Spleen (tissue), 11 donors: Measurements from ENCODE around the gene PALLD. TPM values are rescaled to one million over a fixed set of nuclear protein-coding genes. Genes with fewer than 3 reads are reported as not detected.

Experiments
- DNase-seq: peaks from one replicate; pipeline ENCODE4 v3.0.0-alpha.2; 2020
- H3K27ac ChIP-seq, 8 donors: fragments of 200-600 bp; sonication (generic) in 7 of 8; 1 replicate in 4 of 8; 2 replicates in 4 of 8; pipeline versions ENCODE4 v1.5.0 to v1.8.0; 2016 to 2021; ENCODE audit warnings: inconsistent platforms in 4 of 8, mild to moderate bottlenecking in 4 of 8, moderate library complexity in 1 of 8
- H3K27me3 ChIP-seq, 7 donors: fragments of 200-600 bp; sonication (generic) in 6 of 7; replicated peaks in 1 of 7; 1 replicate in 4 of 7; 2 replicates in 3 of 7; pipeline versions ENCODE4 v1.5.0 to v1.8.0; 2016 to 2021; ENCODE audit warnings: inconsistent platforms in 3 of 7, mild to moderate bottlenecking in 1 of 7
- H3K36me3 ChIP-seq, 6 donors: fragments of 200-600 bp; sonication (generic) in 5 of 6; 1 replicate in 4 of 6; 2 replicates in 2 of 6; pipeline versions ENCODE4 v1.5.0 to v1.8.0; 2016 to 2021; ENCODE audit warnings: inconsistent platforms in 2 of 6
- H3K4me1 ChIP-seq, 6 donors: fragments of 200-600 bp; sonication (generic) in 5 of 6; 1 replicate in 3 of 6; 2 replicates in 3 of 6; pipeline versions ENCODE4 v1.5.0 to v1.8.0; 2016 to 2021; ENCODE audit warnings: inconsistent platforms in 3 of 6
- H3K4me3 ChIP-seq, 8 donors: fragments of 200-600 bp; sonication (generic) in 7 of 8; 1 replicate in 4 of 8; 2 replicates in 4 of 8; pipeline versions ENCODE4 v1.5.0 to v1.8.0; 2016 to 2021; ENCODE audit warnings: inconsistent platforms in 4 of 8, mild to moderate bottlenecking in 4 of 8, moderate library complexity in 2 of 8
- H3K9me3 ChIP-seq, 8 donors: fragments of 200-600 bp; sonication (generic) in 7 of 8; 1 replicate in 4 of 8; 2 replicates in 4 of 8; pipeline versions ENCODE4 v1.5.0 to v1.8.0; 2016 to 2021; ENCODE audit warnings: inconsistent platforms in 4 of 8
- CTCF ChIP-seq, 11 experiments: fragments of 200-600 bp in 7 of 11; fragments of 450-650 bp in 4 of 11; sonication (generic) in 4 of 11; IDR thresholded peaks in 8 of 11; conservative IDR thresholded peaks in 3 of 11; 1 replicate in 7 of 11; 2 replicates in 4 of 11; pipeline versions ENCODE4 v1.4.0 to v1.8.0; 2016 to 2021; ENCODE audit warnings: antibody characterized with exemption in 11 of 11, inconsistent platforms in 4 of 11, mild to moderate bottlenecking in 1 of 11
- POLR2A ChIP-seq, 3 donors: fragments of 450-650 bp; IDR thresholded peaks; one replicate each; pipeline ENCODE4 v1.5.1; 2017; ENCODE audit warnings: antibody characterized with exemption in 3 of 3, mild to moderate bottlenecking in 1 of 3
- POLR2AphosphoS5 ChIP-seq, 3 donors: sonication (generic); formaldehyde crosslinking; IDR thresholded peaks; one replicate each; pipeline ENCODE4 v1.5.1; 2017; ENCODE audit warnings: antibody characterized with exemption in 3 of 3
- WGBS, 5 donors: extraction: QIAGEN DNeasy Blood & Tissue Kit in 3 of 5; methylation state at CpG; one replicate each; pipeline versions ENCODE4 v1.1.5 to v1.1.7; 2013 to 2018; 5-methylcytosine and 5-hydroxymethylcytosine counted together
- intact Hi-C: fragments of 100-400 bp; cut with DNase I; formaldehyde crosslinking; loops from one replicate; pipeline ENCODE4 v1.15.0; 2023; ENCODE audit warnings: low total_unique reads
- polyA plus RNA-seq, 3 donors: library from polyadenylated mRNA; stranded (reverse); fragments of 200-250 nt; gene quantifications; one replicate each; pipeline ENCODE4 v1.2.1, GENCODE V29; 2013
- total RNA-seq, 7 donors: library from RNA; depleted of rRNA in 3 of 7; stranded (reverse); fragments of >200 nt in 3 of 7; fragmentation: NEBNext Ultra II Directional in 4 of 7; extraction: Animal tissue kit (Norgen Biotek cat#: 25700) in 4 of 7; gene quantifications; one replicate each; pipeline versions ENCODE4 v1.1.0 to v1.2.1, GENCODE V29; 2016 to 2021
- donor health status: healthy with polysubstance abuse.
- donor health status: DM: no; HTN: no; CAD: no; lungs with moderate emphysema.
- donor health status: DM: no; HTN: no; CAD: no.
- donor health status: Bipolar disorder and iron deficiency.
- donor health status: healthy.
- donor health status: DM: no; HTN: no; CAD: no.
- donor health status: DM: yes; HTN: yes; CAD: no.

The PALLD gene
- total and polyA plus RNA-seq, 10 donors = 24.3 to 228 (median 142) TPM

- Histone ChIP-seq H3K27ac (peak overlapping the region in 5 of 8 donors; percentile 15 to 81 (median 79)), H3K9me3 (no peaks in the 10 kb centered on the region), H3K27me3 (peaks cover 0 to 28% (median 7%) of the 10 kb centered on the region in 7 donors), H3K4me1 (peaks cover 16 to 84% (median 41%) of the 10 kb centered on the region in 6 donors), H3K36me3 (peaks cover 0 to 15% (median 0%) of the 10 kb centered on the region in 6 donors), H3K4me3 (no peak overlapping the region)
- TF ChIP-seq CTCF (IDR thresholded peaks at IDR 0.05 in 8 of 11, conservative IDR thresholded peaks at IDR 0.05 in 3 of 11) = no peak
- no peak for TF ChIP-seq POLR2A (IDR thresholded peaks at IDR 0.05)
- TF ChIP-seq POLR2AphosphoS5 (IDR thresholded peaks at IDR 0.05) = no peak
- intact Hi-C loops = no loop called here
- WGBS, 5 donors = 61 to 81% (median 77%) methylated on average over 6 of the region's 6 CpGs
- no peak for DNase-seq
These were observed 383.3 kb downstream of the PALLD start for GRCh38 chr4:168880072-168880675.

GRCh38 chr4:168880811-168881595 lies 384.2 kb downstream of the PALLD start:
- no peak for DNase-seq
- no peaks in the 10 kb centered on the region for H3K9me3 ChIP-seq
- TF ChIP-seq POLR2AphosphoS5 (IDR thresholded peaks at IDR 0.05) (no peak), POLR2A (IDR thresholded peaks at IDR 0.05) (no peak), CTCF (IDR thresholded peaks at IDR 0.05 in 8 of 11, conservative IDR thresholded peaks at IDR 0.05 in 3 of 11) (no peak)
- WGBS, 5 donors = 51 to 61% (median 54%) methylated on average over 8 of the region's 8 CpGs
- H3K4me1 ChIP-seq = peaks cover 16 to 88% (median 41%) of the 10 kb centered on the region in 6 donors
- peak overlapping the region in 6 of 8 donors; percentile 15 to 81 (median 44) for H3K27ac ChIP-seq
- peaks cover 0 to 19% (median 0%) of the 10 kb centered on the region in 6 donors for H3K36me3 ChIP-seq
- intact Hi-C loops = no loop called here
- no peak overlapping the region for H3K4me3 ChIP-seq
- H3K27me3 ChIP-seq = peaks cover 0 to 23% (median 7%) of the 10 kb centered on the region in 7 donors

GRCh38 chr4:168881781-168882420 lies 385.0 kb downstream of the PALLD start:
- H3K27me3 ChIP-seq = peaks cover 0 to 19% (median 7%) of the 10 kb centered on the region in 7 donors
- H3K36me3 ChIP-seq = peaks cover 0 to 25% (median 0%) of the 10 kb centered on the region in 6 donors
- H3K9me3 ChIP-seq = no peaks in the 10 kb centered on the region
- intact Hi-C loops = no loop called here
- TF ChIP-seq POLR2AphosphoS5 (IDR thresholded peaks at IDR 0.05) (no peak), POLR2A (IDR thresholded peaks at IDR 0.05) (no peak), CTCF (IDR thresholded peaks at IDR 0.05 in 8 of 11, conservative IDR thresholded peaks at IDR 0.05 in 3 of 11) (no peak)
- no peak for DNase-seq
- WGBS, 5 donors = 82 to 87% (median 83%) methylated on average over 7 of the region's 7 CpGs
- peak overlapping the region in 5 of 8 donors; percentile 20 to 81 (median 48) for H3K27ac ChIP-seq
- H3K4me1 ChIP-seq = peaks cover 16 to 82% (median 41%) of the 10 kb centered on the region in 6 donors
- H3K4me3 ChIP-seq = no peak overlapping the region
